CD14-positive monocyte (primary cell): ENCODE data around the gene TPST1. TPM values are rescaled to one million over a fixed set of nuclear protein-coding genes. Genes with fewer than 3 reads are reported as not detected.
A peak's percentile ranks its signal among the peaks of the same experiment; 100 is the strongest.

ENCODE experiments used
- DNase-seq, 3 donors: peaks; one replicate each; pipeline ENCODE4 v3.0.0-alpha.2; 2011 to 2022
- H2AFZ ChIP-seq: 2 replicates; pipeline ENCODE4 v1.6.0; 2012; ENCODE audit warnings: mild to moderate bottlenecking, low read depth, low read length, inconsistent platforms; ENCODE audit not compliant: insufficient read depth, poor library complexity, severe bottlenecking
- H3K27ac ChIP-seq, 2 donors: 1 replicate in 1 of 2; 2 replicates in 1 of 2; pipeline ENCODE4 v1.5.1; 2012 to 2013; ENCODE audit warnings: low read length in 2 of 2, control low read depth in 1 of 2, inconsistent platforms in 1 of 2, low read depth in 1 of 2, mild to moderate bottlenecking in 1 of 2
- H3K27me3 ChIP-seq, 2 donors: one replicate each; pipeline versions ENCODE4 v1.6.0 to v1.6.1; 2011 to 2013; ENCODE audit warnings: low read length in 2 of 2; ENCODE audit not compliant: control insufficient read depth in 2 of 2, insufficient read depth in 2 of 2
- H3K36me3 ChIP-seq, 2 donors: replicated peaks in 1 of 2; 1 replicate in 1 of 2; 2 replicates in 1 of 2; pipeline versions ENCODE4 v1.5.1 to v1.6.1; 2012 to 2013; ENCODE audit warnings: low read length in 2 of 2, control low read depth in 1 of 2, inconsistent platforms in 1 of 2, mild to moderate bottlenecking in 1 of 2; ENCODE audit not compliant: insufficient read depth in 2 of 2, control insufficient read depth in 1 of 2
- H3K4me1 ChIP-seq, 2 donors: 1 replicate in 1 of 2; 2 replicates in 1 of 2; pipeline versions ENCODE4 v1.5.1 to v1.6.1; 2012 to 2013; ENCODE audit warnings: low read length in 2 of 2, control low read depth in 1 of 2, inconsistent platforms in 1 of 2, mild to moderate bottlenecking in 1 of 2, moderate library complexity in 1 of 2; ENCODE audit not compliant: insufficient read depth in 2 of 2, control insufficient read depth in 1 of 2
- H3K4me2 ChIP-seq: replicated peaks from 2 replicates; pipeline ENCODE3; 2012; ENCODE audit warnings: low read length, moderate library complexity, mild to moderate bottlenecking; ENCODE audit not compliant: poor library complexity, severe bottlenecking; ENCODE audit errors: extremely low read depth
- H3K4me3 ChIP-seq, 3 experiments: fragments of 200-600 bp in 1 of 3; sonication (generic) in 1 of 3; replicated peaks in 1 of 3; 1 replicate in 2 of 3; 2 replicates in 1 of 3; pipeline ENCODE4 v1.5.1; 2011 to 2013; ENCODE audit warnings: low read length in 3 of 3, mild to moderate bottlenecking in 3 of 3, control low read depth in 2 of 3, low read depth in 2 of 3, inconsistent platforms in 1 of 3, moderate library complexity in 1 of 3
- H3K79me2 ChIP-seq: 2 replicates; pipeline ENCODE4 v1.6.0; 2012; ENCODE audit warnings: mild to moderate bottlenecking, control low read depth, inconsistent platforms, low read length, moderate library complexity; ENCODE audit not compliant: insufficient read depth
- H3K9ac ChIP-seq: 2 replicates; pipeline ENCODE4 v1.6.0; 2017; ENCODE audit warnings: low read length, mild to moderate bottlenecking; ENCODE audit not compliant: insufficient read depth, poor library complexity, severe bottlenecking
- H3K9me3 ChIP-seq, 2 donors: replicated peaks in 1 of 2; 1 replicate in 1 of 2; 2 replicates in 1 of 2; pipeline versions ENCODE4 v1.5.1 to v1.6.1; 2012 to 2013; ENCODE audit warnings: low read length in 2 of 2, control low read depth in 1 of 2; ENCODE audit not compliant: control insufficient read depth in 1 of 2, insufficient read depth in 1 of 2
- H4K20me1 ChIP-seq: 2 replicates; pipeline ENCODE4 v1.6.0; 2012; ENCODE audit warnings: mild to moderate bottlenecking, low read length, control low read depth, moderate library complexity; ENCODE audit not compliant: insufficient read depth
- H3K27ac Mint-ChIP-seq, 7 donors: one replicate each; pipeline ENCODE4 v1.8.0; 2020; ENCODE audit warnings: mild to moderate bottlenecking in 7 of 7, mixed read lengths in 7 of 7, moderate library complexity in 6 of 7, inconsistent platforms in 2 of 7
- H3K27me3 Mint-ChIP-seq, 3 donors: one replicate each; pipeline ENCODE4 v1.8.0; 2021 to 2022; ENCODE audit warnings: low read depth in 3 of 3, mild to moderate bottlenecking in 3 of 3, mixed read lengths in 3 of 3, moderate library complexity in 3 of 3, inconsistent platforms in 1 of 3
- H3K36me3 Mint-ChIP-seq, 2 donors: one replicate each; pipeline ENCODE4 v1.8.0; 2020; ENCODE audit warnings: mixed read lengths in 2 of 2, inconsistent platforms in 1 of 2, mild to moderate bottlenecking in 1 of 2
- H3K4me1 Mint-ChIP-seq: one replicate; pipeline ENCODE4 v1.8.0; 2020; ENCODE audit warnings: mild to moderate bottlenecking, mixed read lengths
- H3K4me3 Mint-ChIP-seq, 2 donors: one replicate each; pipeline ENCODE4 v1.8.0; 2020; ENCODE audit warnings: mild to moderate bottlenecking in 2 of 2, mixed read lengths in 2 of 2, moderate library complexity in 1 of 2
- H3K9me3 Mint-ChIP-seq, 7 donors: one replicate each; pipeline ENCODE4 v1.8.0; 2020 to 2022; ENCODE audit warnings: mixed read lengths in 7 of 7, mild to moderate bottlenecking in 6 of 7, moderate library complexity in 6 of 7, inconsistent platforms in 2 of 7
- WGBS: methylation state at CpG from one replicate; pipeline ENCODE4 v1.1.5; 2013; ENCODE audit warnings: missing lambda C conversion rate; ENCODE audit not compliant: insufficient coverage; 5-methylcytosine and 5-hydroxymethylcytosine counted together
- intact Hi-C, 2 donors: fragments of 100-400 bp; cut with micrococcal nuclease; formaldehyde crosslinking; loops; one replicate each; pipeline versions ENCODE4 v1.15.0 to v1.15.1; 2023
- polyA plus RNA-seq, 3 donors: library from polyadenylated mRNA; depleted of rRNA in 1 of 3; unstranded in 2 of 3; stranded (reverse) in 1 of 3; fragments of 300-500 nt in 2 of 3; fragments of >200 nt in 1 of 3; fragmentation: Illumina TruSeq in 2 of 3; gene quantifications; 1 replicate in 2 of 3; 2 replicates in 1 of 3; pipeline ENCODE4 v1.2.3, GENCODE V29; 2012 to 2021
- TF ChIP-seq, protein P1 (sequence below): fragments of 200-600 bp; IDR thresholded peaks from one replicate; pipeline ENCODE4 v1.8.0; 2022; ENCODE audit warnings: antibody characterized with exemption, mild to moderate bottlenecking

TPST1 gene
- polyA plus RNA-seq, 3 donors = 0.54 to 4.8 (median 4.2) TPM

- H3K27me3 Mint-ChIP-seq = peaks cover 38 to 63% (median 48%) of the 10 kb centered on the region in 3 donors
- TF ChIP-seq, protein P1, sequence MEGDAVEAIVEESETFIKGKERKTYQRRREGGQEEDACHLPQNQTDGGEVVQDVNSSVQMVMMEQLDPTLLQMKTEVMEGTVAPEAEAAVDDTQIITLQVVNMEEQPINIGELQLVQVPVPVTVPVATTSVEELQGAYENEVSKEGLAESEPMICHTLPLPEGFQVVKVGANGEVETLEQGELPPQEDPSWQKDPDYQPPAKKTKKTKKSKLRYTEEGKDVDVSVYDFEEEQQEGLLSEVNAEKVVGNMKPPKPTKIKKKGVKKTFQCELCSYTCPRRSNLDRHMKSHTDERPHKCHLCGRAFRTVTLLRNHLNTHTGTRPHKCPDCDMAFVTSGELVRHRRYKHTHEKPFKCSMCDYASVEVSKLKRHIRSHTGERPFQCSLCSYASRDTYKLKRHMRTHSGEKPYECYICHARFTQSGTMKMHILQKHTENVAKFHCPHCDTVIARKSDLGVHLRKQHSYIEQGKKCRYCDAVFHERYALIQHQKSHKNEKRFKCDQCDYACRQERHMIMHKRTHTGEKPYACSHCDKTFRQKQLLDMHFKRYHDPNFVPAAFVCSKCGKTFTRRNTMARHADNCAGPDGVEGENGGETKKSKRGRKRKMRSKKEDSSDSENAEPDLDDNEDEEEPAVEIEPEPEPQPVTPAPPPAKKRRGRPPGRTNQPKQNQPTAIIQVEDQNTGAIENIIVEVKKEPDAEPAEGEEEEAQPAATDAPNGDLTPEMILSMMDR = no peak
- peaks cover 4 to 5% of the 10 kb centered on the region in 2 donors for H3K36me3 Mint-ChIP-seq
- 10% methylated on average over 21 of the region's 22 CpGs for WGBS
- Histone ChIP-seq H3K4me2 (peak overlapping the region; percentile 94), H3K9ac (peak overlapping the region; percentile 78), H2AFZ (peak overlapping the region; percentile 90), H3K79me2 (no peaks in the 10 kb centered on the region), H3K9me3 (no peaks in the 10 kb centered on the region), H3K4me1 (peaks cover 25 to 34% of the 10 kb centered on the region in 2 donors), H3K27ac (peak overlapping the region in 1 of 2 donors; percentile 26), H3K36me3 (no peaks in the 10 kb centered on the region), H3K27me3 (peaks cover 11 to 46% of the 10 kb centered on the region in 2 donors), H4K20me1 (no peaks in the 10 kb centered on the region), H3K4me3 (peak overlapping the region; percentile 50 to 83 (median 79))
- intact Hi-C loops = loop anchor here in 1 of 2 donors (10.0 kb wide), 1 partner anchor 289 kb away; no protein-coding TSS in a partner anchor
- DNase-seq = no peak
- H3K9me3 Mint-ChIP-seq = peaks cover 0 to 7% (median 2%) of the 10 kb centered on the region in 7 donors
- H3K27ac Mint-ChIP-seq = peak overlapping the region in 5 of 7 donors; percentile 24 to 81 (median 51)
- peak overlapping the region; percentile 91 to 97 for H3K4me3 Mint-ChIP-seq
- H3K4me1 Mint-ChIP-seq = peaks cover 36% of the 10 kb centered on the region
These were observed 582 bp downstream of the TPST1 start for GRCh38 chr7:66205741-66206090.

GRCh38 chr7:66206119-66206933 lies 1.2 kb downstream of the TPST1 start:
- intact Hi-C loops = loop anchor here in 1 of 2 donors (10.0 kb wide), 1 partner anchor 288 kb away; no protein-coding TSS in a partner anchor

More at GRCh38 chr7:66206119-66206933, 1.2 kb downstream of the TPST1 start:
- peaks cover 36% of the 10 kb centered on the region for H3K4me1 Mint-ChIP-seq
- Histone ChIP-seq H3K4me2 (peak overlapping the region; percentile 94), H3K4me3 (peak overlapping the region in 2 of 3 experiments; percentile 50 to 83), H4K20me1 (no peaks in the 10 kb centered on the region), H3K9me3 (no peaks in the 10 kb centered on the region), H2AFZ (peak overlapping the region; percentile 90), H3K9ac (peak overlapping the region; percentile 78), H3K4me1 (peaks cover 25 to 34% of the 10 kb centered on the region in 2 donors), H3K27me3 (peaks cover 11 to 46% of the 10 kb centered on the region in 2 donors), H3K27ac (no peak overlapping the region), H3K36me3 (no peaks in the 10 kb centered on the region), H3K79me2 (no peaks in the 10 kb centered on the region)
- DNase-seq = no peak
- peaks cover 4 to 5% of the 10 kb centered on the region in 2 donors for H3K36me3 Mint-ChIP-seq
- H3K4me3 Mint-ChIP-seq = peak overlapping the region; percentile 91 to 97
- TF ChIP-seq, protein P1 = no peak
- WGBS = 90% methylated on average over 2 of the region's 12 CpGs
- H3K9me3 Mint-ChIP-seq = peaks cover 0 to 7% (median 2%) of the 10 kb centered on the region in 7 donors
- H3K27ac Mint-ChIP-seq = peak overlapping the region in 4 of 7 donors; percentile 24 to 81 (median 44)
- peaks cover 38 to 59% (median 48%) of the 10 kb centered on the region in 3 donors for H3K27me3 Mint-ChIP-seq
